ENCODE data around the gene GABPB2. TPM values are rescaled to one million over a fixed set of nuclear protein-coding genes. Genes with fewer than 3 reads are reported as not detected.

The GABPB2 gene
- total RNA-seq, 1 donor from 2014 or later: 3.6 TPM

DNA sequence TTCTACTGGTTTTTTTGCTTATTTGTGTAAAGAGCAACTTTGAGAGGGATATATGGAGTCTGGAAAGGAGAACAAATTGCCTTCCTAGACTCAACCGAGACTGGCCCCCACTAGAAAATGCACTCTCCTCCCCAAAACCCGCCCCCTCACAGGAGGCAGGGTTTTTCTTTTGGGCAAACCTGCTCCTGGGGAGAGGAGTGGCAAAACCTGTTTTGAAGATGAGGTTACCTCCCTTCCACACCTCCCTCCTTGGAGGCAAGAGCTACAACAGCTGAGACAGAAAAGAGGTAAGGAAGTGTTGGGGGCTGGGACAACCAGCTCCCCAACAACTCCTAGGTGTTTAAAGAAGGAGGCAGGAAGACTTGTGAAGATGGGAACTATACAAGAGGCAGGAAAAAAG, 34.2 kb upstream of the GABPB2 start, which contains the start of gene BNIPL:
Gene BNIPL (plus strand): TSS at position 231 of the 400 bp plus-strand sequence. CDS start 140 bp downstream, at position 371.
- no peak within 1 kb of the TSS for H3K4me3 Mint-ChIP-seq (ENCODE audit: unreplicated experiment)
- no peak within 1 kb of the TSS for H3K27ac ChIP-seq (ENCODE audit: low read depth, low read length)
- H3K9ac ChIP-seq (ENCODE audit: low read length): no peak within 1 kb of the TSS
- H3K36me3 ChIP-seq (ENCODE audit: insufficient read depth, low read length): no peaks in the 10 kb centered on the region
- FAIRE-seq: no peak
- no peaks in the 10 kb centered on the region for H3K79me2 ChIP-seq (ENCODE audit: insufficient read depth, low read length)
- no peaks in the 10 kb centered on the region for H3K27me3 Mint-ChIP-seq (ENCODE audit: low read depth, unreplicated experiment)
- H2AFZ ChIP-seq (ENCODE audit: low read depth, low read length): no peak within 1 kb of the TSS
- H3K9me3 ChIP-seq (ENCODE audit: insufficient read depth, low read depth, low read length): no peaks in the 10 kb centered on the region
- no peaks in the 10 kb centered on the region for H4K20me1 ChIP-seq (ENCODE audit: insufficient read depth, low read length)
- peaks cover 8% of the 10 kb centered on the region for H3K4me1 Mint-ChIP-seq (ENCODE audit: low read depth, unreplicated experiment)
- H3K4me1 ChIP-seq (ENCODE audit: insufficient read depth, low read length): no peaks in the 10 kb centered on the region
- H3K9me3 Mint-ChIP-seq (ENCODE audit: unreplicated experiment): no peaks in the 10 kb centered on the region
- no peaks in the 10 kb centered on the region for H3K27me3 ChIP-seq (ENCODE audit: insufficient read depth, low read length)
- no peak within 1 kb of the TSS for H3K4me3 ChIP-seq (ENCODE audit: insufficient read depth, low read depth, low read length)
- peaks cover 23% of the 10 kb centered on the region for H3K36me3 Mint-ChIP-seq (ENCODE audit: low read depth, unreplicated experiment)
- TF ChIP-seq, protein P1, sequence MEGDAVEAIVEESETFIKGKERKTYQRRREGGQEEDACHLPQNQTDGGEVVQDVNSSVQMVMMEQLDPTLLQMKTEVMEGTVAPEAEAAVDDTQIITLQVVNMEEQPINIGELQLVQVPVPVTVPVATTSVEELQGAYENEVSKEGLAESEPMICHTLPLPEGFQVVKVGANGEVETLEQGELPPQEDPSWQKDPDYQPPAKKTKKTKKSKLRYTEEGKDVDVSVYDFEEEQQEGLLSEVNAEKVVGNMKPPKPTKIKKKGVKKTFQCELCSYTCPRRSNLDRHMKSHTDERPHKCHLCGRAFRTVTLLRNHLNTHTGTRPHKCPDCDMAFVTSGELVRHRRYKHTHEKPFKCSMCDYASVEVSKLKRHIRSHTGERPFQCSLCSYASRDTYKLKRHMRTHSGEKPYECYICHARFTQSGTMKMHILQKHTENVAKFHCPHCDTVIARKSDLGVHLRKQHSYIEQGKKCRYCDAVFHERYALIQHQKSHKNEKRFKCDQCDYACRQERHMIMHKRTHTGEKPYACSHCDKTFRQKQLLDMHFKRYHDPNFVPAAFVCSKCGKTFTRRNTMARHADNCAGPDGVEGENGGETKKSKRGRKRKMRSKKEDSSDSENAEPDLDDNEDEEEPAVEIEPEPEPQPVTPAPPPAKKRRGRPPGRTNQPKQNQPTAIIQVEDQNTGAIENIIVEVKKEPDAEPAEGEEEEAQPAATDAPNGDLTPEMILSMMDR (IDR thresholded peaks at IDR 0.05; ENCODE audit: insufficient read depth, low read depth, low read length): no peak
- no peak for TF ChIP-seq EZH2 (IDR thresholded peaks at IDR 0.05; ENCODE audit: insufficient read depth, low read length)
- H3K27ac Mint-ChIP-seq (ENCODE audit: unreplicated experiment): no peak within 1 kb of the TSS
- DNase-seq (ENCODE audit: low read depth): no peak
- no peak within 1 kb of the TSS for H3K4me2 ChIP-seq (ENCODE audit: low read length)

DNA sequence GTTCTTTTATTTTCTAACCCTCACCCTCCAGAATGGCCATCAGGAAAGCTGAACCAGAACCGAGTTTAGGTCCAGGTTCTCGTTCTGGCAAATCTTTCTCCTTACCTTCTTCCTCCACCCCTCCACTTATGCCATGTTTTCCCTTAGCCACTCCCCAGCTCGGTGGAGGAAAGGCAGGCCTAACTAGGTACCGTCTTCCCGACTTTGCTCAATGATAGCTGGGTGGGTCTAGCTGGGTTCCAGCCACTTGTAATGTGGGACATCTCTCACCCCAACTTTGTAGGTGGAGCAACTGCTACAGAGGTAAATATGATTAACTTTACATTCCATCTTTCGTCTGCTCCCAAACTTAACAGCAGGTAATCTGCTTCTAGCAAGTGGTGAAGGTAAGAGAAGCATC, 33.5 kb upstream of the GABPB2 start:
- peaks cover 8% of the 10 kb centered on the region for H3K4me1 Mint-ChIP-seq (ENCODE audit: low read depth, unreplicated experiment)
- H3K36me3 Mint-ChIP-seq (ENCODE audit: low read depth, unreplicated experiment): peaks cover 21% of the 10 kb centered on the region
- Histone ChIP-seq H3K9me3 (ENCODE audit: insufficient read depth, low read depth, low read length) (no peaks in the 10 kb centered on the region), H3K36me3 (ENCODE audit: insufficient read depth, low read length) (no peaks in the 10 kb centered on the region), H3K4me3 (ENCODE audit: insufficient read depth, low read depth, low read length) (no peak overlapping the region), H3K27me3 (ENCODE audit: insufficient read depth, low read length) (no peaks in the 10 kb centered on the region), H3K4me1 (ENCODE audit: insufficient read depth, low read length) (no peaks in the 10 kb centered on the region), H4K20me1 (ENCODE audit: insufficient read depth, low read length) (no peaks in the 10 kb centered on the region), H2AFZ (ENCODE audit: low read depth, low read length) (no peak overlapping the region), H3K27ac (ENCODE audit: low read depth, low read length) (no peak overlapping the region), H3K4me2 (ENCODE audit: low read length) (no peak overlapping the region), H3K9ac (ENCODE audit: low read length) (no peak overlapping the region), H3K79me2 (ENCODE audit: insufficient read depth, low read length) (no peaks in the 10 kb centered on the region)
- no peak overlapping the region for H3K27ac Mint-ChIP-seq (ENCODE audit: unreplicated experiment)
- FAIRE-seq (no peak), DNase-seq (ENCODE audit: low read depth) (no peak)
- no peaks in the 10 kb centered on the region for H3K27me3 Mint-ChIP-seq (ENCODE audit: low read depth, unreplicated experiment)
- TF ChIP-seq, protein P1 (IDR thresholded peaks at IDR 0.05; ENCODE audit: insufficient read depth, low read depth, low read length): no peak
- no peak for TF ChIP-seq EZH2 (IDR thresholded peaks at IDR 0.05; ENCODE audit: insufficient read depth, low read length)
- H3K9me3 Mint-ChIP-seq (ENCODE audit: unreplicated experiment): no peaks in the 10 kb centered on the region
- no peak overlapping the region for H3K4me3 Mint-ChIP-seq (ENCODE audit: unreplicated experiment)

DNA sequence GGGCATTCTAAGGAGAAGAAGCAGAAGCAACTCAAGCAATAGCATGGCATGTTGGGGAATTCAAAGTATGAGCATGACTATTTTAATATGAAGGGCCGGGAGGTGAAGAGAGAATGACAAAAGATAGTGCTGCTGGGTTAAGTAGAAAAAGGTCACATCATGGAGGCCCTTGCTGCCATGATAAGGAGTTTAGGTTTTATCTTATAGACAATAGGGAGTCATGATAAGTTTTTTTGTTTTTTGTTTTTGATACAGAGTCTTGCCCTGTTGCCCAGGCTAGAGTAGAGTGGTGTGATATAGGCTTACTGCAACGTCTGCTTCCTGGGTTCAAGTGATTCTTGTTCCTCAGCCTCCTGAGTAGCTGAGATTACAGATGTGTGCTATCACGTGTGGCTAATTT, 31.0 kb upstream of the GABPB2 start:
- H2AFZ ChIP-seq (ENCODE audit: low read depth, low read length): no peak overlapping the region
- Mint-ChIP-seq H3K4me3 (ENCODE audit: unreplicated experiment) (no peak overlapping the region), H3K27me3 (ENCODE audit: low read depth, unreplicated experiment) (no peaks in the 10 kb centered on the region), H3K4me1 (ENCODE audit: low read depth, unreplicated experiment) (peaks cover under 1% of the 10 kb centered on the region), H3K9me3 (ENCODE audit: unreplicated experiment) (no peaks in the 10 kb centered on the region), H3K36me3 (ENCODE audit: low read depth, unreplicated experiment) (peaks cover 17% of the 10 kb centered on the region), H3K27ac (ENCODE audit: unreplicated experiment) (no peak overlapping the region)
- H3K27ac ChIP-seq (ENCODE audit: low read depth, low read length): no peak overlapping the region
- H4K20me1 ChIP-seq (ENCODE audit: insufficient read depth, low read length): no peaks in the 10 kb centered on the region
- DNase-seq (ENCODE audit: low read depth) (no peak), FAIRE-seq (no peak)
- H3K4me1 ChIP-seq (ENCODE audit: insufficient read depth, low read length): no peaks in the 10 kb centered on the region
- TF ChIP-seq, protein P1 (IDR thresholded peaks at IDR 0.05; ENCODE audit: insufficient read depth, low read depth, low read length): no peak
- TF ChIP-seq EZH2 (IDR thresholded peaks at IDR 0.05; ENCODE audit: insufficient read depth, low read length): no peak
- H3K9ac ChIP-seq (ENCODE audit: low read length): no peak overlapping the region
- no peaks in the 10 kb centered on the region for H3K27me3 ChIP-seq (ENCODE audit: insufficient read depth, low read length)
- no peaks in the 10 kb centered on the region for H3K79me2 ChIP-seq (ENCODE audit: insufficient read depth, low read length)
- no peak overlapping the region for H3K4me2 ChIP-seq (ENCODE audit: low read length)
- H3K9me3 ChIP-seq (ENCODE audit: insufficient read depth, low read depth, low read length): no peaks in the 10 kb centered on the region
- H3K36me3 ChIP-seq (ENCODE audit: insufficient read depth, low read length): no peaks in the 10 kb centered on the region
- H3K4me3 ChIP-seq (ENCODE audit: insufficient read depth, low read depth, low read length): no peak overlapping the region

Data from astrocyte (in vitro differentiated cells and primary cell).